HG03442 (cell line): Measurements from ENCODE around the gene RAD18.

Experiments used
- ATAC-seq: cut with Tn5 transposase; IDR thresholded peaks from one replicate; pipeline ENCODE4 v1.9.1; 2021; ENCODE audit warnings: mild to moderate bottlenecking, moderate library complexity; ENCODE audit not compliant: unreplicated experiment

Gene RAD18

GRCh38 chr3:8838765-8839423 is 124.4 kb downstream of the RAD18 start:
- no peak for ATAC-seq

- ATAC-seq: no peak
Observed at GRCh38 chr3:8838234-8838633, 125.0 kb downstream of the RAD18 start.

GRCh38 chr3:8837162-8837561 is 126.1 kb downstream of the RAD18 start:
- no peak for ATAC-seq

GRCh38 chr3:8836096-8836495 is 127.2 kb downstream of the RAD18 start:
- no peak for ATAC-seq

- no peak for ATAC-seq
Observed at GRCh38 chr3:8835385-8835784, 127.9 kb downstream of the RAD18 start.

GRCh38 chr3:8834974-8835373 is 128.3 kb downstream of the RAD18 start:
- no peak for ATAC-seq

GRCh38 chr3:8827641-8828040 is 135.6 kb downstream of the RAD18 start:
- no peak for ATAC-seq
